Neural cell (in vitro differentiated cells): ENCODE data around the gene CT45A10.
"Not testable (repeated sequence)": the region's sequence is repeated elsewhere in the genome, so short reads cannot be mapped to it uniquely, and the experiment has no call there.

Source experiments
- CTCF ChIP-seq: fragments of 450-650 bp; IDR thresholded peaks from 2 replicates; pipeline ENCODE4 v1.5.1; 2014; ENCODE audit warnings: antibody characterized with exemption, mild to moderate bottlenecking, moderate library complexity; ENCODE audit not compliant: poor library complexity, severe bottlenecking
- EP300 ChIP-seq: fragments of 450-650 bp; conservative IDR thresholded peaks from 2 replicates; pipeline ENCODE4 v1.6.1; 2014; ENCODE audit warnings: antibody characterized with exemption, mild to moderate bottlenecking, moderate library complexity; ENCODE audit not compliant: poor library complexity, severe bottlenecking
- TAF1 ChIP-seq: IDR thresholded peaks from 2 replicates; pipeline ENCODE4 v1.6.1; 2012; ENCODE audit warnings: low read depth

- not testable (repeated sequence) for TF ChIP-seq CTCF, TAF1, EP300
These were observed 10.5 kb downstream of the CT45A10 start for GRCh38 chrX:135882741-135883140.
